HCT116 (cell line): ENCODE results near the gene BRI3BP. TPM values are rescaled to one million over a fixed set of nuclear protein-coding genes. Genes with fewer than 3 reads are reported as not detected.

Experiments
- ATAC-seq: fragments of 200-7000 bp; cut with Tn5 transposase; 2 replicates; pipeline ENCODE4 v1.9.1; 2020; ENCODE audit warnings: mild to moderate bottlenecking, moderate library complexity
- Bru-seq: library from RNA; stranded (reverse); fragments of 400-500 nt; gene quantifications from one replicate; lab custom pipeline; 2021; lab: Mats Ljungman, UMichigan
- BruChase-seq, 2 experiments: library from RNA; stranded (reverse); fragments of 400-500 nt; gene quantifications; one replicate each; lab custom pipeline; 2021; lab: Mats Ljungman, UMichigan
- BruUV-seq: library from RNA; stranded (reverse); fragments of 400-500 nt; replicated peaks from 2 replicates; lab custom pipeline; 2021; lab: Mats Ljungman, UMichigan
- CTCF ChIA-PET: fragments of 300-600 bp; sonication (Branson Sonifier 250); formaldehyde crosslinking; loops from one replicate; lab custom pipeline; 2021; ENCODE audit warnings: antibody characterized with exemption; lab: Charles Lee
- POLR2A ChIA-PET: fragments of 300-600, 350-600 bp; sonication (Branson Sonifier 250); formaldehyde crosslinking; loops from one replicate; lab custom pipeline; 2021; ENCODE audit warnings: antibody characterized with exemption; lab: Charles Lee
- RAD21 ChIA-PET, 2 experiments: fragments of 300-600 bp; sonication (Branson Sonifier 250); formaldehyde crosslinking; loops; one replicate each; lab custom pipeline; 2023; ENCODE audit warnings: low total read pairs in 2 of 2; ENCODE audit not compliant: uncharacterized antibody in 2 of 2, unreplicated experiment in 2 of 2, low non-redundant PET in 1 of 2; lab: Charles Lee
- DNase-seq: peaks from one replicate; pipeline ENCODE4 v3.0.0-alpha.2; 2010; ENCODE audit warnings: low read depth, low spot score
- H2AFZ ChIP-seq: fragments of 200-600 bp; shearing (Covaris generic), sonication (generic); 2 replicates; pipeline ENCODE4 v1.6.1; 2017; ENCODE audit warnings: low read depth, mixed run types, mixed read lengths, antibody characterized with exemption, low read length; ENCODE audit not compliant: poor library complexity, severe bottlenecking
- H3K27ac ChIP-seq: 2 replicates; pipeline ENCODE4 v1.5.1; 2012; ENCODE audit warnings: low read depth, low read length
- H3K27me3 ChIP-seq: fragments of 200-600 bp; sonication (generic); 2 replicates; pipeline ENCODE4 v1.6.1; 2016; ENCODE audit warnings: mixed run types, low read length, mixed read lengths; ENCODE audit not compliant: insufficient read depth
- H3K36me3 ChIP-seq, 2 experiments: fragments of 200-500 bp in 1 of 2; fragments of 200-600 bp in 1 of 2; sonication (Bioruptor generic) in 1 of 2; sonication (generic) in 1 of 2; 2 replicates each; pipeline versions ENCODE4 v1.5.1 to v1.6.1; 2014 to 2016; ENCODE audit warnings: low read length in 2 of 2, inconsistent platforms in 1 of 2, mixed read lengths in 1 of 2, mixed run types in 1 of 2; ENCODE audit not compliant: insufficient read depth in 2 of 2, control insufficient read depth in 1 of 2
- H3K4me1 ChIP-seq, 2 experiments: fragments of 200-600 bp in 1 of 2; sonication (generic) in 1 of 2; 2 replicates each; pipeline versions ENCODE4 v1.5.1 to v1.6.1; 2012 to 2017; ENCODE audit warnings: low read length in 2 of 2, inconsistent platforms in 1 of 2, mild to moderate bottlenecking in 1 of 2, mixed read lengths in 1 of 2, mixed run types in 1 of 2, moderate library complexity in 1 of 2; ENCODE audit not compliant: insufficient read depth in 2 of 2, control insufficient read depth in 1 of 2
- H3K4me2 ChIP-seq: fragments of 200-600 bp; sonication (generic); 2 replicates; pipeline ENCODE4 v1.6.1; 2017; ENCODE audit warnings: mixed run types, low read length, mixed read lengths
- H3K4me3 ChIP-seq, 2 experiments: fragments of 200-600 bp in 1 of 2; sonication (generic) in 1 of 2; replicated peaks in 1 of 2; 2 replicates each; pipeline ENCODE4 v1.5.1; 2011 to 2016; ENCODE audit warnings: low read length in 2 of 2, control low read depth in 1 of 2, low read depth in 1 of 2, mild to moderate bottlenecking in 1 of 2, mixed read lengths in 1 of 2, mixed run types in 1 of 2
- H3K79me2 ChIP-seq: fragments of 200-600 bp; sonication (generic); 2 replicates; pipeline ENCODE4 v1.6.1; 2017; ENCODE audit warnings: mild to moderate bottlenecking, mixed run types, low read length, moderate library complexity, mixed read lengths; ENCODE audit not compliant: insufficient read depth
- H3K9ac ChIP-seq: fragments of 200-600 bp; sonication (generic); 2 replicates; pipeline ENCODE4 v1.6.1; 2016; ENCODE audit warnings: low read length, mixed read lengths
- H3K9me2 ChIP-seq: fragments of 200-600 bp; sonication (generic), shearing (Covaris generic); 2 replicates; pipeline ENCODE4 v1.6.1; 2017; ENCODE audit warnings: mixed run types, mild to moderate bottlenecking, moderate library complexity; ENCODE audit not compliant: insufficient read depth
- H3K9me3 ChIP-seq, 2 experiments: fragments of 200-500 bp in 1 of 2; fragments of 200-600 bp in 1 of 2; sonication (Bioruptor generic) in 1 of 2; sonication (generic) in 1 of 2; 2 replicates each; pipeline ENCODE4 v1.6.1; 2014 to 2017; ENCODE audit warnings: low read length in 2 of 2, mixed read lengths in 2 of 2, inconsistent platforms in 1 of 2, low read depth in 1 of 2, mild to moderate bottlenecking in 1 of 2, mixed run types in 1 of 2, moderate library complexity in 1 of 2; ENCODE audit not compliant: control insufficient read depth in 1 of 2, insufficient read depth in 1 of 2
- H4K20me1 ChIP-seq: fragments of 200-600 bp; sonication (generic), shearing (Covaris generic); 2 replicates; pipeline ENCODE4 v1.6.1; 2017; ENCODE audit warnings: mixed run types, mild to moderate bottlenecking, moderate library complexity; ENCODE audit not compliant: insufficient read depth
- CBX3 ChIP-seq: IDR thresholded peaks from 2 replicates; pipeline ENCODE4 v1.6.1; 2012; ENCODE audit warnings: low read depth
- ELF1 ChIP-seq: IDR thresholded peaks from 2 replicates; pipeline ENCODE4 v1.6.1; 2012; ENCODE audit warnings: low read depth, borderline replicate concordance
- EZH2 ChIP-seq: fragments of 200-600 bp; sonication (generic); IDR thresholded peaks from 2 replicates; pipeline ENCODE4 v1.6.1; 2017; ENCODE audit warnings: antibody characterized with exemption, mixed run types
- FOSL1 ChIP-seq: IDR thresholded peaks from 2 replicates; pipeline ENCODE4 v1.6.1; 2012; ENCODE audit warnings: low read depth
- POLR2A ChIP-seq: IDR thresholded peaks from 2 replicates; pipeline ENCODE4 v1.7.0; 2011; ENCODE audit warnings: borderline replicate concordance; ENCODE audit not compliant: insufficient read depth, insufficient read length; ENCODE audit errors: extremely low read depth
- POLR2AphosphoS5 ChIP-seq: IDR thresholded peaks from 2 replicates; pipeline ENCODE4 v1.6.1; 2011; ENCODE audit warnings: mild to moderate bottlenecking, low read depth, low read length, moderate library complexity
- TCF7L2 ChIP-seq: IDR thresholded peaks from 2 replicates; pipeline ENCODE4 v1.7.0; 2011; ENCODE audit warnings: borderline replicate concordance, inconsistent platforms; ENCODE audit not compliant: insufficient read depth, insufficient read length; ENCODE audit errors: extremely low read depth
- YY1 ChIP-seq: IDR thresholded peaks from 2 replicates; pipeline ENCODE4 v1.6.1; 2011; ENCODE audit warnings: low read length, low read depth, moderate library complexity, mild to moderate bottlenecking; ENCODE audit not compliant: insufficient replicate concordance; ENCODE audit errors: extremely low read depth
- ZFX ChIP-seq: fragments of 450-650 bp; IDR thresholded peaks from 2 replicates; pipeline ENCODE4 v1.6.1; 2017
- intact Hi-C: fragments of 100-400 bp; cut with micrococcal nuclease; formaldehyde crosslinking; loops from 2 replicates; pipeline ENCODE4 v1.10.0; 2022
- long read RNA-seq: library from polyadenylated mRNA; unstranded; transcript quantifications from one replicate; pipeline ENCODE4 v2.0.0, GENCODE V29; 2021; ENCODE audit not compliant: unreplicated experiment
- polyA plus RNA-seq: library from polyadenylated mRNA; unstranded; fragments of >200 nt; gene quantifications from 2 replicates; pipeline ENCODE4 v1.2.1, GENCODE V29; 2012; ENCODE audit warnings: missing spikeins
- total RNA-seq: library from RNA; stranded (reverse); gene quantifications from one replicate; pipeline ENCODE4 v1.2.1, GENCODE V29; 2021; ENCODE audit not compliant: unreplicated experiment
- TF ChIP-seq, protein P1 (sequence below): IDR thresholded peaks from 2 replicates; pipeline ENCODE4 v1.6.1; 2011; ENCODE audit warnings: mild to moderate bottlenecking, low read length, moderate library complexity; ENCODE audit not compliant: insufficient replicate concordance; ENCODE audit errors: extremely low read depth
- TF ChIP-seq, protein P2 (sequence below): IDR thresholded peaks from 2 replicates; pipeline ENCODE4 v1.6.1; 2012

Gene BRI3BP, protein sequence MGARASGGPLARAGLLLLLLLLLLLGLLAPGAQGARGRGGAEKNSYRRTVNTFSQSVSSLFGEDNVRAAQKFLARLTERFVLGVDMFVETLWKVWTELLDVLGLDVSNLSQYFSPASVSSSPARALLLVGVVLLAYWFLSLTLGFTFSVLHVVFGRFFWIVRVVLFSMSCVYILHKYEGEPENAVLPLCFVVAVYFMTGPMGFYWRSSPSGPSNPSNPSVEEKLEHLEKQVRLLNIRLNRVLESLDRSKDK
- total RNA-seq, result 40.1 TPM
- polyA plus RNA-seq, result 12.1 and 15.6 TPM in 2 replicates
- percentile 71 among the genes with signal in this experiment for Bru-seq, nascent RNA
- BruChase-seq, experiment 1, labeled RNA remaining after a 6-hour chase, result percentile 92 among the genes with signal in this experiment
- percentile 83 among the genes with signal in this experiment for BruChase-seq, experiment 2, labeled RNA remaining after a 2-hour chase
- long read RNA-seq, full-length matches to known transcripts, result 54 of 77 reads
- long read RNA-seq, partial matches to known transcripts, result 0 of 77 reads
- long read RNA-seq, other reads (novel, unspliced or antisense), result 23 of 77 reads

DNA sequence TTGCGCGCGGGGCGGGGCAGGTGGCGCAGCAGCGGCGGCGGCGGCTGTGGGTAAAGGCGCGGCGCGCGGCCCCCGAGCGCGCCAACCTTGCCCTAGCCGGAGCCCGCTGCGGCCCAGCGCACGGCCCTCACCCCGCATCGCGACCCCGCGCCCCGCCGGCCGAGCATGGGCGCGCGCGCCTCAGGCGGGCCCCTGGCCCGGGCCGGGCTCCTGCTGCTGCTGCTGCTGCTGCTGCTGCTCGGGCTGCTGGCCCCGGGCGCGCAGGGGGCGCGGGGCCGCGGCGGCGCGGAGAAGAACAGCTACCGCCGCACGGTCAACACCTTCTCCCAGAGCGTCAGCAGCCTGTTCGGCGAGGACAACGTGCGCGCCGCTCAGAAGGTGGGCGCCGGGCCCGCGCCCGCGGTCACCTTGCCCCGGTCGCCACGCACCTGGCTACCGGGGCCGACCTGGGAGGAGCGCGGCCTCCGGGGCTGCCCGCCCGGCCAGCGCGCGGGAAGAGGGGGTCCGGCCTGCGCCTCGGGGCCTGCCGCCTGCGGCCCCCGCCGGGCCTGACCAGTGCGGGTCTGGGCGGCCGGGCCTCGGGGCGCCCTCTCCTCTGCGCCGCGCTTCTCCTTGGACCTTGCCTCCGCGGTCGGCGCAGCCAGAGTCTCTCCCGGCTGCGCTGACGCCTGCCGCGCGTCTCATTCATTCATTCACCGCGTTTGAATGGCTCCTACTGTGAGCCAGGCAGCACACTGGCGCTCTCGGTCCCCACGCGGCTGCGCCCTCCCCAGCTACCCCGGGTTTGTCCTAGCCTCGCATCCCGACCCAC lies at the start of gene BRI3BP:
Gene BRI3BP (plus strand): TSS at position 20 of the 811 bp plus-strand sequence. CDS start 146 bp downstream, at position 166.
- DNase-seq (no peak), ATAC-seq (peak; percentile 80)
- no peaks in the 10 kb centered on the region for H4K20me1 ChIP-seq
- peak within 1 kb of the TSS; percentile 74 for H3K27ac ChIP-seq
- H3K9me3 ChIP-seq, result no peaks in the 10 kb centered on the region
- no peaks in the 10 kb centered on the region for H3K9me2 ChIP-seq
- peaks cover 10 to 32% of the 10 kb centered on the region in 2 experiments; a peak in 3 of 4 replicates for H3K4me1 ChIP-seq
- H3K4me2 ChIP-seq, result peak within 1 kb of the TSS; percentile 93
- H3K36me3 ChIP-seq, result 0 out of 4 replicates have a peak, but pooled peaks cover 0 to 3% of the 10 kb centered on the region in 2 experiments
- peak within 1 kb of the TSS; percentile 67 to 86 for H3K4me3 ChIP-seq
- intact Hi-C loops, result loop anchor here (2.0 to 5.0 kb wide), 2 partner anchors 53 to 73 kb away; partner anchors contain the start of gene AACS
- peak within 1 kb of the TSS; percentile 88 for H3K9ac ChIP-seq
- TF ChIP-seq YY1, result peak; percentile 22
- TF ChIP-seq, protein P1, sequence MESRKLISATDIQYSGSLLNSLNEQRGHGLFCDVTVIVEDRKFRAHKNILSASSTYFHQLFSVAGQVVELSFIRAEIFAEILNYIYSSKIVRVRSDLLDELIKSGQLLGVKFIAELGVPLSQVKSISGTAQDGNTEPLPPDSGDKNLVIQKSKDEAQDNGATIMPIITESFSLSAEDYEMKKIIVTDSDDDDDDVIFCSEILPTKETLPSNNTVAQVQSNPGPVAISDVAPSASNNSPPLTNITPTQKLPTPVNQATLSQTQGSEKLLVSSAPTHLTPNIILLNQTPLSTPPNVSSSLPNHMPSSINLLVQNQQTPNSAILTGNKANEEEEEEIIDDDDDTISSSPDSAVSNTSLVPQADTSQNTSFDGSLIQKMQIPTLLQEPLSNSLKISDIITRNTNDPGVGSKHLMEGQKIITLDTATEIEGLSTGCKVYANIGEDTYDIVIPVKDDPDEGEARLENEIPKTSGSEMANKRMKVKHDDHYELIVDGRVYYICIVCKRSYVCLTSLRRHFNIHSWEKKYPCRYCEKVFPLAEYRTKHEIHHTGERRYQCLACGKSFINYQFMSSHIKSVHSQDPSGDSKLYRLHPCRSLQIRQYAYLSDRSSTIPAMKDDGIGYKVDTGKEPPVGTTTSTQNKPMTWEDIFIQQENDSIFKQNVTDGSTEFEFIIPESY, result no peak
- no peak for TF ChIP-seq ELF1
- TF ChIP-seq CBX3, result no peak
- TF ChIP-seq ZFX, result peak; percentile 97
- TF ChIP-seq FOSL1, result no peak
- peak; percentile 7 for TF ChIP-seq TCF7L2
- TF ChIP-seq EZH2, result no peak
- TF ChIP-seq POLR2AphosphoS5, result peak; percentile 79
- TF ChIP-seq, protein P2, sequence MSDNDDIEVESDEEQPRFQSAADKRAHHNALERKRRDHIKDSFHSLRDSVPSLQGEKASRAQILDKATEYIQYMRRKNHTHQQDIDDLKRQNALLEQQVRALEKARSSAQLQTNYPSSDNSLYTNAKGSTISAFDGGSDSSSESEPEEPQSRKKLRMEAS, result no peak
- peak; percentile 79 for TF ChIP-seq POLR2A
- POLR2A ChIA-PET, result no interaction called here
- RAD21 ChIA-PET, result no interaction called here
- no peaks in the 10 kb centered on the region for H3K27me3 ChIP-seq
- no TSS peak for BruUV-seq
- CTCF ChIA-PET, result interaction anchor here (1.7 kb wide), 1 partner anchor 54 kb away, joined by 3 read pairs; no protein-coding TSS in a partner anchor
- peak within 1 kb of the TSS; percentile 92 for H2AFZ ChIP-seq
- peaks cover 49% of the 10 kb centered on the region for H3K79me2 ChIP-seq
